Brain microvascular endothelial cell (primary cell): ENCODE results near the gene CCDC50.
A peak's percentile ranks its signal among the peaks of the same experiment; 100 is the strongest.

Source experiments
- DNase-seq: peaks from one replicate; pipeline ENCODE4 v3.0.0-alpha.2; 2020
- H3K27ac ChIP-seq: fragments of 250-450 bp; sonication (Bioruptor Pico); 2 replicates; pipeline ENCODE4 v1.5.1; 2020; ENCODE audit warnings: mild to moderate bottlenecking, moderate library complexity
- H3K27me3 ChIP-seq: fragments of 250-450 bp; sonication (Bioruptor Pico); replicated peaks from 2 replicates; pipeline ENCODE4 v1.5.1; 2020; ENCODE audit warnings: mild to moderate bottlenecking
- H3K36me3 ChIP-seq: fragments of 250-450 bp; sonication (Bioruptor Pico); replicated peaks from 2 replicates; pipeline ENCODE4 v1.5.1; 2020; ENCODE audit warnings: mild to moderate bottlenecking
- H3K4me3 ChIP-seq: 2 replicates; pipeline ENCODE4 v1.5.1; 2011; ENCODE audit warnings: low read depth, mild to moderate bottlenecking, control low read depth, low read length, moderate library complexity
- CTCF ChIP-seq: IDR thresholded peaks from 2 replicates; pipeline ENCODE4 v1.5.1; 2011; ENCODE audit warnings: low read depth, mild to moderate bottlenecking, moderate library complexity, low read length, control low read depth, inconsistent platforms; ENCODE audit errors: missing control alignments
- in situ Hi-C: cut with HindIII; loops from 2 replicates; pipeline ENCODE4 v1.10.0; 2017; ENCODE audit warnings: low sequenced_read_pairs, low pct_ligation_motif_present

CCDC50 gene

GRCh38 chr3:191360620-191361019 lies 31.4 kb downstream of the CCDC50 start:
- H3K36me3 ChIP-seq = peaks cover 38% of the 10 kb centered on the region
- no peak overlapping the region for H3K27ac ChIP-seq
- DNase-seq = no peak
- no peak for TF ChIP-seq CTCF
- H3K27me3 ChIP-seq = no peaks in the 10 kb centered on the region
- H3K4me3 ChIP-seq = no peak overlapping the region
- in situ Hi-C loops = no loop called here

- in situ Hi-C loops = no loop called here
- Histone ChIP-seq H3K4me3 (no peak overlapping the region), H3K36me3 (peaks cover 38% of the 10 kb centered on the region), H3K27me3 (no peaks in the 10 kb centered on the region), H3K27ac (no peak overlapping the region)
- TF ChIP-seq CTCF = no peak
- DNase-seq = no peak
Observed at GRCh38 chr3:191361456-191361855, 32.3 kb downstream of the CCDC50 start.

- Histone ChIP-seq H3K27ac (no peak overlapping the region), H3K27me3 (no peaks in the 10 kb centered on the region), H3K4me3 (no peak overlapping the region), H3K36me3 (peaks cover 38% of the 10 kb centered on the region)
- no peak for TF ChIP-seq CTCF
- DNase-seq = no peak
- in situ Hi-C loops = no loop called here
Observed at GRCh38 chr3:191362037-191362436, 32.8 kb downstream of the CCDC50 start.

GRCh38 chr3:191362524-191363090 lies 33.4 kb downstream of the CCDC50 start:
- peaks cover 37% of the 10 kb centered on the region for H3K36me3 ChIP-seq
- in situ Hi-C loops = no loop called here
- TF ChIP-seq CTCF = no peak
- H3K4me3 ChIP-seq = no peak overlapping the region
- no peak overlapping the region for H3K27ac ChIP-seq
- no peak for DNase-seq
- no peaks in the 10 kb centered on the region for H3K27me3 ChIP-seq

GRCh38 chr3:191363221-191363620 lies 34.0 kb downstream of the CCDC50 start:
- no peak overlapping the region for H3K27ac ChIP-seq
- no peak overlapping the region for H3K4me3 ChIP-seq
- in situ Hi-C loops = no loop called here
- peaks cover 32% of the 10 kb centered on the region for H3K36me3 ChIP-seq
- no peaks in the 10 kb centered on the region for H3K27me3 ChIP-seq
- no peak for DNase-seq
- TF ChIP-seq CTCF = no peak

- in situ Hi-C loops = no loop called here
- DNase-seq = peak; percentile 29
- no peak for TF ChIP-seq CTCF
- no peaks in the 10 kb centered on the region for H3K27me3 ChIP-seq
- no peak overlapping the region for H3K4me3 ChIP-seq
- H3K27ac ChIP-seq = no peak overlapping the region
- H3K36me3 ChIP-seq = peaks cover 21% of the 10 kb centered on the region
Observed at GRCh38 chr3:191366675-191367074, 37.5 kb downstream of the CCDC50 start.
